Cardiac muscle cell (in vitro differentiated cells and primary cell): ENCODE results near the gene MFSD2A. TPM values are rescaled to one million over a fixed set of nuclear protein-coding genes. Genes with fewer than 3 reads are reported as not detected.
"Not testable (repeated sequence)": the region's sequence is repeated elsewhere in the genome, so short reads cannot be mapped to it uniquely, and the experiment has no call there.

Experiments
- DNase-seq, 2 donors: peaks; one replicate each; pipeline versions ENCODE4 v3.0.0 to v3.0.0-alpha.2; 2010 to 2017; ENCODE audit warnings: low read depth in 1 of 2, low spot score in 1 of 2
- H3K27ac ChIP-seq: fragments of 200-600 bp; sonication (generic); 2 replicates; pipeline ENCODE4 v1.5.1; 2016
- H3K27me3 ChIP-seq: fragments of 200-600 bp; sonication (generic); 2 replicates; pipeline ENCODE4 v1.6.0; 2016; ENCODE audit warnings: control low read depth
- H3K36me3 ChIP-seq: fragments of 200-600 bp; sonication (generic); 2 replicates; pipeline ENCODE4 v1.5.1; 2016; ENCODE audit warnings: control low read depth
- H3K4me1 ChIP-seq: fragments of 200-600 bp; sonication (generic); 2 replicates; pipeline ENCODE4 v1.8.1; 2017; ENCODE audit warnings: low read depth, mild to moderate bottlenecking, mixed run types
- H3K4me3 ChIP-seq: fragments of 200-600 bp; sonication (generic); 2 replicates; pipeline ENCODE4 v1.5.1; 2016; ENCODE audit warnings: mild to moderate bottlenecking
- H3K9me3 ChIP-seq: fragments of 200-600 bp; sonication (generic); 2 replicates; pipeline ENCODE4 v1.5.1; 2017; ENCODE audit warnings: low read depth, mild to moderate bottlenecking, control low read depth
- CTCF ChIP-seq: IDR thresholded peaks from 2 replicates; pipeline ENCODE4 v1.5.1; 2012; ENCODE audit warnings: low read depth, mild to moderate bottlenecking, low read length
- polyA plus RNA-seq: library from polyadenylated mRNA; unstranded; fragments of >200 nt; fragmentation: Nextera tagmentation; extraction: Ambion mirVana; gene quantifications from 2 replicates; pipeline ENCODE4 v1.2.1, GENCODE V29; 2016
- total RNA-seq: library from RNA; depleted of rRNA; stranded (reverse); fragments of >200 nt; gene quantifications from 2 replicates; pipeline ENCODE4 v1.2.3, GENCODE V29; 2016

Gene MFSD2A
- total RNA-seq (0.88 TPM in 1 of 2 replicates, not detected in the other), polyA plus RNA-seq (1.0 TPM in 1 of 2 replicates, not detected in the other)

- H3K9me3 ChIP-seq: no peaks in the 10 kb centered on the region
- H3K27me3 ChIP-seq: peaks cover 64% of the 10 kb centered on the region
- peak within 1 kb of the TSS; percentile 24 for H3K4me3 ChIP-seq
- H3K27ac ChIP-seq: no peak within 1 kb of the TSS
- TF ChIP-seq CTCF: no peak
- DNase-seq: peak; percentile 92 to 96
- no peaks in the 10 kb centered on the region for H3K4me1 ChIP-seq
- H3K36me3 ChIP-seq: no peaks in the 10 kb centered on the region
Measured at GRCh38 chr1:39954870-39955546, at the start of gene MFSD2A. Gene MFSD2A (plus strand): TSS chr1:39955145. CDS start chr1:39955293, 148 bp downstream.

GRCh38 chr1:39905172-39905571 is 49.8 kb upstream of the MFSD2A start:
- peaks cover 38% of the 10 kb centered on the region for H3K27me3 ChIP-seq
- DNase-seq: no peak
- no peak overlapping the region for H3K27ac ChIP-seq
- H3K36me3 ChIP-seq: no peaks in the 10 kb centered on the region
- H3K4me3 ChIP-seq: no peak overlapping the region
- no peaks in the 10 kb centered on the region for H3K4me1 ChIP-seq
- no peak for TF ChIP-seq CTCF
- no peaks in the 10 kb centered on the region for H3K9me3 ChIP-seq

- Histone ChIP-seq H3K4me3 (no peak overlapping the region), H3K27me3 (peaks cover 33% of the 10 kb centered on the region), H3K36me3 (no peaks in the 10 kb centered on the region), H3K27ac (no peak overlapping the region), H3K4me1 (no peaks in the 10 kb centered on the region), H3K9me3 (no peaks in the 10 kb centered on the region)
- no peak for TF ChIP-seq CTCF
- DNase-seq: no peak
Measured at GRCh38 chr1:39907528-39908453, 47.2 kb upstream of the MFSD2A start.

- no peak for DNase-seq
- Histone ChIP-seq H3K4me1 (no peaks in the 10 kb centered on the region), H3K27me3 (peaks cover 25% of the 10 kb centered on the region), H3K9me3 (no peaks in the 10 kb centered on the region), H3K36me3 (no peaks in the 10 kb centered on the region), H3K27ac (no peak overlapping the region), H3K4me3 (no peak overlapping the region)
- no peak for TF ChIP-seq CTCF
Measured at GRCh38 chr1:39908534-39908933, 46.4 kb upstream of the MFSD2A start.

GRCh38 chr1:39910263-39910662 is 44.7 kb upstream of the MFSD2A start:
- H3K27me3 ChIP-seq: peaks cover 8% of the 10 kb centered on the region
- no peak for DNase-seq
- TF ChIP-seq CTCF: no peak

GRCh38 chr1:39913136-39913535 is 41.8 kb upstream of the MFSD2A start:
- not testable (repeated sequence) for H3K9me3 ChIP-seq, H3K4me3 ChIP-seq, H3K27ac ChIP-seq, H3K4me1 ChIP-seq, DNase-seq, H3K27me3 ChIP-seq, H3K36me3 ChIP-seq

More at GRCh38 chr1:39910263-39910662, 44.7 kb upstream of the MFSD2A start:
- Histone ChIP-seq H3K36me3 (no peaks in the 10 kb centered on the region), H3K4me1 (no peaks in the 10 kb centered on the region), H3K9me3 (no peaks in the 10 kb centered on the region), H3K27ac (no peak overlapping the region), H3K4me3 (no peak overlapping the region)
